A673 (cell line): ENCODE results near the gene PAEP.

Experiments used
- EZH2 ChIP-seq: fragments of 200-600 bp; sonication (generic); IDR thresholded peaks from 2 replicates; pipeline ENCODE4 v1.6.1; 2017; ENCODE audit warnings: borderline replicate concordance, low read depth, mild to moderate bottlenecking, mixed read lengths, antibody characterized with exemption, low read length; ENCODE audit not compliant: poor library complexity, severe bottlenecking
- TF ChIP-seq, protein P1 (sequence below): fragments of 300-800, 200-600 bp; sonication (generic); conservative IDR thresholded peaks from 2 replicates; pipeline ENCODE4 v1.5.1; 2017; ENCODE audit warnings: low read depth, mild to moderate bottlenecking, antibody characterized with exemption, low read length, moderate library complexity, mixed read lengths

GRCh38 chr9:135572233-135572632, 10.7 kb downstream of the PAEP start:
- no peak for TF ChIP-seq EZH2
- TF ChIP-seq, protein P1, sequence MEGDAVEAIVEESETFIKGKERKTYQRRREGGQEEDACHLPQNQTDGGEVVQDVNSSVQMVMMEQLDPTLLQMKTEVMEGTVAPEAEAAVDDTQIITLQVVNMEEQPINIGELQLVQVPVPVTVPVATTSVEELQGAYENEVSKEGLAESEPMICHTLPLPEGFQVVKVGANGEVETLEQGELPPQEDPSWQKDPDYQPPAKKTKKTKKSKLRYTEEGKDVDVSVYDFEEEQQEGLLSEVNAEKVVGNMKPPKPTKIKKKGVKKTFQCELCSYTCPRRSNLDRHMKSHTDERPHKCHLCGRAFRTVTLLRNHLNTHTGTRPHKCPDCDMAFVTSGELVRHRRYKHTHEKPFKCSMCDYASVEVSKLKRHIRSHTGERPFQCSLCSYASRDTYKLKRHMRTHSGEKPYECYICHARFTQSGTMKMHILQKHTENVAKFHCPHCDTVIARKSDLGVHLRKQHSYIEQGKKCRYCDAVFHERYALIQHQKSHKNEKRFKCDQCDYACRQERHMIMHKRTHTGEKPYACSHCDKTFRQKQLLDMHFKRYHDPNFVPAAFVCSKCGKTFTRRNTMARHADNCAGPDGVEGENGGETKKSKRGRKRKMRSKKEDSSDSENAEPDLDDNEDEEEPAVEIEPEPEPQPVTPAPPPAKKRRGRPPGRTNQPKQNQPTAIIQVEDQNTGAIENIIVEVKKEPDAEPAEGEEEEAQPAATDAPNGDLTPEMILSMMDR, result no peak
